ENCODE data around the gene CXCR2.
"Not testable (repeated sequence)": the region's sequence is repeated elsewhere in the genome, so short reads cannot be mapped to it uniquely, and the experiment has no call there.

Gene CXCR2

GRCh38 chr2:218125626-218126080 is at the start of gene CXCR2:
Gene CXCR2 (plus strand): TSS chr2:218126028. CDS start chr2:218134802, 8,774 bp downstream.
- no peak for DNase-seq (ENCODE audit: low read depth)

- DNase-seq (ENCODE audit: low read depth) = no peak
Measured at GRCh38 chr2:218077464-218078216, 48.2 kb upstream of the CXCR2 start.

GRCh38 chr2:218079943-218080913 is 45.6 kb upstream of the CXCR2 start:
- DNase-seq (ENCODE audit: low read depth) = no peak

- DNase-seq (ENCODE audit: low read depth) = no peak
Measured at GRCh38 chr2:218081063-218081462, 44.8 kb upstream of the CXCR2 start.

DNA sequence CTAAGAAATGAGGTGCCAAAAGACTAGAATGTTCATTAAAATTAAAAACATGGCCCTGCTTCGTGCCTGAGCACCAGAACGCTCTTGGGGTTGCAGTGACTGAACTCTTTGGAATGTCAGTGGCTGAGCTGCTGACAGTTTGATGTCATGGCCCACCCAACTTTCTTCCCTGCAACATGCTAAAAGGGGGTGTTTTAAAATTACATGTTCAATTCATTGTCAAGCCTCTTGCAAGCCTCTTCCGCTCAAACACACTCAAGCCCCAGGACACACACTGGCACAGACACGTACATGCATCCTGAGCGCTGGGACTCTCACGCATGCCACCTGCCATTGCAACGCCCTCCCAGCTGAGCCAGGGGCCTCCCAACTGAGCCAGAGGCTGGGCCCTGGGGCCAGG is 44.1 kb upstream of the CXCR2 start:
- DNase-seq (ENCODE audit: low read depth) = no peak

DNA sequence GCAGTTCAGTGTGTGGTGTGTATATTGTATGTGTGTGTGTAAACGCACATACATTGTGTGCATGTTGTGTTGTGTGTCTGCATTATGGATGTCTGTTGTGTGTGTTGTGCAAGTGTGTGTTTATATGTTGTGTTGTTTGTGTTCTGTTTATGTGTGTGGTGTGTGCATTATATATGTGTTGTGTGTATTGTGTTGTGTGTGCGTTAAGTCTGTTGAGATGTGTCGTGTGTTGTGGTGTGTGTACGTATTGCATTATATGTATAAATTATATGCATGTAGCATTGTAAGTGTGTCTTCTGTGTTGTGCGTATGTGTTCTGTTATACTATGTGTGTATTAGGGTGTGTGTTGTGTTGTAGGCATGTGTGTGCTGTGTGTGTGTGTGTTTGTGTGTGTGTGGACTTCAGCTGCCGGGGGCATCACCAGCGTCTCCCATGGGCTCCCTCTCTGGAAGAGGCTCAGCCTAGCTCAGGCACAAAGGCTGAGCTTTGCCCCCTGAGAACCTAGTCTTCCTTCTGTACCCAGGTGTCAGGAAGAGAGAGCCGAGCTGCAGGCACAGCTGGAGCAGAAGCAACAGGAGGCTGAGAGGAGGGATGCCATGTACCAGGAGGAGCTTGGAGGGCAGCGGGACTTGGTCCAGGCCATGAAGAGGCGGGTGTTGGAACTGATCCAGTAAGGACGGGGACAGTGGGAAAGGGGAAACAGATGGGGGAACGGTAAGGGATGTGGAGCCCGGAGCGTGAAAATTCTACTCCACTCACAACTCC is 43.1 kb upstream of the CXCR2 start:
- no peak for DNase-seq (ENCODE audit: low read depth)

GRCh38 chr2:218083352-218083676 is 42.5 kb upstream of the CXCR2 start:
- DNase-seq (ENCODE audit: low read depth) = no peak

- no peak for DNase-seq (ENCODE audit: low read depth)
Measured at GRCh38 chr2:218086478-218086877, 39.4 kb upstream of the CXCR2 start.

DNA sequence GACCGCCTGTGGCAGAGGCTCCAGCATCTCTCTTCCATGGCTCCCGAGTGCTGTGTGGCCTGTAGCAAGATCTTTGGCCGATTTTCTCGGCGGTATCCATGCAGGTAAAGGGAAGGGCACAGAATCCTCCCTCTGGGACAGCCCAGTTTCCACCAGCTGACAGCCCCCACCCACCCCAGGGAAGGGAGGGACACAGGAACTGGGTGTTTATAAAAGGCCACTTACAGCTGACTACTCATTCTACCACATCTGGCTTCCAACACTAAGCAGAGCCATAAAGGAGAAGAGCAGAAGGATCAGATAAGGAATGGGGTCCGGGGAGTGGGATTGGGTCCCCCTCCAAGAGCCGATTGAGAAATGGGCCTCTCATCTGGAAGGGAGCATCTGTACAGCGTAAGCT is 36.6 kb upstream of the CXCR2 start:
- DNase-seq (ENCODE audit: low read depth) = no peak

DNA sequence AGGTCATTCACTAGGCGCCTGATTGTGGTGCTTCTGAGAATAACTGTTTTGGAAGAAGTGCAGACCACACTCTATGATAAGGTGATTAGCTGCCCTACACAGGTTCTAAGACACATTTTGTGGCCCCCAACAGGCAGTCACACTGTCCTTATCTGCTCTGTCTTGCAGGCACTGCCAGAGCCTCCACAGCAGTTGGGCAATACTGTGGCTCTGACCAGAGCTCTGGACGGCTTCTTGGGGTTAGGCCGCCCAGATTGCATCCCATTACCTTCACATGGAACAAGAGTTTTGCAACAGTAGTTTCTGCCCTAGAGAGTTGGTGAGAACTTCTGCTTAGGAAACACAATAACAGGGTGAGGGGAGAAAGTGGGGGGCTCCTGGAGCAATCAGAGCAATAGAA is 34.1 kb upstream of the CXCR2 start:
- no peak for DNase-seq (ENCODE audit: low read depth)

- no peak for DNase-seq (ENCODE audit: low read depth)
Measured at GRCh38 chr2:218093879-218094278, 31.9 kb upstream of the CXCR2 start.

- no peak for DNase-seq (ENCODE audit: low read depth)
Measured at GRCh38 chr2:218095853-218096252, 30.0 kb upstream of the CXCR2 start.

DNA sequence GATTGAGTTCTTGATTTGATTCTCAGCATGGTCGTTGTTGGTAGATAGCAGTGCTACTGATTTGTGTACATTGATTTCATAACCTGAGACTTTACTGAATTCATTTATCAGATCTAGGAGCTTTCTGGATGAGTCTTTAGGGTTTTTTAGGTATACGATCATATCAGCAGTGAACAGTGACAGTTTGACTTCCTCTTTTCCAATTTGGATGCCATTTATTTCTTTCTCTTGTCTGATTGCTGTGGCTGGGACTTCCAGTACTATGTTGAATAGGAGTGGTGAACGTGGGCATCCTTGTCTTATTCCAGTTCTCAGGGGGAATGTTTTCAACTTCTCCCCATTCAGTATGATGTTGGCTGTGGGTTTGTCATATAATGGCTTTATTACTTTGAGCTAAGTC is 27.9 kb upstream of the CXCR2 start:
- no peak for DNase-seq (ENCODE audit: low read depth)

GRCh38 chr2:218108834-218109233 is 17.0 kb upstream of the CXCR2 start:
- DNase-seq (ENCODE audit: low read depth) = not testable (repeated sequence)

GRCh38 chr2:218121789-218122188 is 4.0 kb upstream of the CXCR2 start:
- DNase-seq (ENCODE audit: low read depth) = not testable (repeated sequence)

DNA sequence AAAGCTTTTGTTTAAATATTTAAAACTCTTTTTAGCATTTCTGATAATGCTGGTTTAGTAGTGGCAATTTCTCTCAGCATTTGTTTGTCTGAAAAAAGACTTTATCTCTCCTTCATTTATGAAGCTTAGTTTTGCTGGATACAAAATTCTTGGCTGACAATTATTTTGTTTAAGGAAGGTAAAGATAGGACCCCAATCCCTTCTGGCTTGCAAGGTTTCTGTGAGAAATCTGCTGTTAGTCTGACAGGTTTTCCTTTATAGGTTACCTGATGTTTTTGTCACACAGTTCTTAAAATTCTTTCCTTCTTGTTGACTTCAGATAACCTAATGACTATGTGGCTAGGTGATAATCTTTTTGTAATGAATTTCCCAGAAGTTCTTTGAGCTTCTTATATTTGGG is 3.5 kb upstream of the CXCR2 start:
- DNase-seq (ENCODE audit: low read depth) = not testable (repeated sequence)

DNA sequence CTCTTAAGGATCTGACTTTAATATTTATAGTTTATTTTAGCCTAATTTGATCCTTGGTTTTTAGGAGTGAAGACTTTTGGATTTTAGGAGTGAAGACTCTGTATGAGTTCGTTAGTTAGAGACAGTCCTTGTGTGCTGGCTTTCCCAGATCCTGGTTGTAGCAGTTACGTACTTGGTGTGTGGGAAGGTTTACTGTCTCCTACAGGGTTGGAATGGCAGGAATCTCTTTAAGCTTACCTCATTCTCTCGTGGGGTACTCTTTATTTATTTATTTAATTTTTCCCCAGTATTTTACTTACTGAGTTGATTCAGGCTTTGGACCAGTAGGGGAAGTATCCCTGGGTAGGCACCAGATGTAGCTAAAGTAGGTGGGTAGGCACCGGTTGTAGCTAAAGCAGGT is 1.8 kb upstream of the CXCR2 start:
- no peak for DNase-seq (ENCODE audit: low read depth)

GRCh38 chr2:218125095-218125494 is 733 bp upstream of the CXCR2 start:
- DNase-seq (ENCODE audit: low read depth) = no peak

GRCh38 chr2:218127929-218128455 is 2.2 kb downstream of the CXCR2 start:
- DNase-seq (ENCODE audit: low read depth) = no peak

DNA sequence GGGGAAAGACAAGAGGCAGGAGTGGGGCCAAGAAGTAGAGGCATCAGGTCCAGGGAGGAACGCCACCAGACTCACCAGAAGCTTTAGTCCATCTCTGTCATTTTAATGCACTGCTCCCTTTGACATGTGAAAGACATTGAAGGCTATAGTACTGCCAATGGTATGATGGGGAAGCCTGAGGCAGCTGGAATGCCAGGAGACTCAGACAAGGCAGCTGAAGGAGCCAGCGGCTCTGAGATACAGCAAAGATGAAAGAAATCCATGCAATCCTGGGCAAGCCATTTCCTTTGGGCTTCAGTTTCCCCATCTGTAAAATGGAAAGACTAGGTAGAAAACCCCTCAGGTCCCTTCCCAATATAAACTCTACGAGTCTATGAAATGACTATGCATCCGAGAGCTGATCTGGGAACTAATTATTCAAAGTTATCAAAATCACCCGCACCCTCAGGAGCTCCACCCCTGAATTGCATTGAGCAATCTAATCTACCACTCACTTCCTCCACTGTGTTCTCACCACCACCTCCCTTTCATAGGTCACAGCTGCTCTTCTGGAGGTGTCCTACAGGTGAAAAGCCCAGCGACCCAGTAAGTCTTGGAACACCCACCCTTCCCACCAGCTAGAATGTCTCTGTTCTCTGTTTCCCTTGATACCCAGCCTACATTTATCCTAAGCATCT is 3.1 kb downstream of the CXCR2 start:
- DNase-seq (ENCODE audit: low read depth) = no peak

DNA sequence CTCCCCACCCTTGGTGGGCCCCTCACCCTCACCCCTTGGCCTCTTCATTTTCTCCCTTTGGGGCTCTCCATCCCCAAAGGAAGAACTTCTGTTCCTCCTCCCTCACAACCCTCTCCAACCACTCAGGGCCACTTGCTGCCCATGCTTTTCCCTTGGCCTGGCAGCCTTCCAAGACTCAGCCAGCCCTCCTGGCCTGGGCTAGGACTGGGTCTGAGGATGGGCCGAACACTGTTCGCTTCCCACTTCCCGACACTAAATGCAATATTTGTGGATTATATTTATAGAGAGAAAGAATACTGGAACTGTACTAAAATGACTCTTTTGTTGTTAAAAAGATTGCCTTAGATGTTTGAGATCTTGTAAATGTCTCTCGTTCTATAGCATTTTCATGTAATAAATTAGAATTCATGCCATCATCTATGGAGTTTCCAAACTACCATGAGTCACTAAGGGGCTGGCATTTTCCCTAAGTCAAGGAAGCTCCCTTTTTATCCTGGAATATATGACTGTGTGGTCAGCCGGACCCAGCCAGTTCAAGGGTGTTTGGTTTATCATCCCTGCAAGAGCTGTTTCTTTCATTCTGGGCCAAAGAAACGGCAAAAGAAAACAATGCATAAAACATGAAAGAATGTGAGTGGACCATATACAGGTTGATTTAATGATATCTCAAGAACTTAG is 3.8 kb downstream of the CXCR2 start:
- no peak for DNase-seq (ENCODE audit: low read depth)

All from stimulated activated CD8-positive, alpha-beta memory T cell treated with anti-CD3 and anti-CD28 coated beads, Interleukin-12 subunit alpha, Interleukin-12 subunit beta, amount 100 ng/mL, for 1 hour (primary cell).